ENCODE measurements around the gene B3GNT2.
"Not testable (repeated sequence)": the region's sequence is repeated elsewhere in the genome, so short reads cannot be mapped to it uniquely, and the experiment has no call there.

DNA sequence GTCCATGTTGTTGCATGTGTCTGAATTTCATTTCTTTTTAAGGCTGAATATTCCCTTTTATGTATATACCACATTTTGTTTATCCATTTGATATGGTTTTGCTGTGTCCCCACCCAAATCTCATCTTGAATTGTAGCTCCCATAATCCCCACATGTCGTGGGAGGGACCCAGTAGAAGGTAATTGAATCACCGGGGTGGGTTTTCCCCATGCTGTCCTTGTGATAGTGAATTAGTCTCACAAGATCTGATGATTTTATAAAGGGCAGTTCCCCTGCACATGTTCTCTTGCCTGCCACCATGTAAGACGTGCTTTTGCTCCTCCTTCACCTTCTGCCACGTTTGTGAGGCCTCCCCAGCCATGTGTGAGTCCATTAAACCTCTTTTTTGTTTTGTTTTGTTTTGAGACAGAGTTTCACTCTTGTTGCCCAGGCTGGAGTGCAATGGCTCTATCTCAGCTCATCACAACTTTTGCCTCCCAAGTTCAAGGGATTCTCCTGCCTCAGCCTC lies 72.8 kb downstream of the B3GNT2 start:
- not testable (repeated sequence) for TF ChIP-seq CTCF (IDR thresholded peaks at IDR 0.05); EZH2 (IDR thresholded peaks at IDR 0.05; ENCODE audit: borderline replicate concordance, insufficient read depth, low read depth, low read length, poor library complexity, severe bottlenecking)

Data from B cell (primary cell).